CD8-positive, alpha-beta memory T cell (primary cell): ENCODE data around the gene USP5. TPM values are rescaled to one million over a fixed set of nuclear protein-coding genes. Genes with fewer than 3 reads are reported as not detected.

Experiments
- CTCF ChIA-PET: fragments of 350-600 bp; sonication (Branson Sonifier 250); formaldehyde crosslinking; loops from one replicate; lab custom pipeline; 2021; ENCODE audit warnings: antibody characterized with exemption; lab: Charles Lee
- POLR2A ChIA-PET: fragments of 350-600 bp; sonication (Branson Sonifier 250); formaldehyde crosslinking; loops from one replicate; lab custom pipeline; 2021; ENCODE audit warnings: antibody characterized with exemption; lab: Charles Lee
- DNase-seq, 5 donors: peaks; one replicate each; pipeline versions ENCODE4 v3.0.0 to v3.0.0-alpha.2; 2020 to 2022; ENCODE audit warnings: mixed read lengths in 1 of 5
- H3K27ac ChIP-seq: one replicate; pipeline ENCODE4 v1.7.0; 2013; ENCODE audit warnings: low read depth, mild to moderate bottlenecking, low read length, moderate library complexity
- H3K27me3 ChIP-seq: 2 replicates; pipeline ENCODE4 v1.7.0; 2013; ENCODE audit warnings: low read length, mild to moderate bottlenecking; ENCODE audit not compliant: insufficient read depth, poor library complexity, severe bottlenecking
- H3K36me3 ChIP-seq: 2 replicates; pipeline ENCODE4 v1.7.0; 2013; ENCODE audit warnings: mild to moderate bottlenecking, low read length, moderate library complexity; ENCODE audit not compliant: insufficient read depth
- H3K4me1 ChIP-seq: 2 replicates; pipeline ENCODE4 v1.7.0; 2013; ENCODE audit warnings: mild to moderate bottlenecking, low read length, moderate library complexity; ENCODE audit not compliant: insufficient read depth
- H3K4me3 ChIP-seq: 2 replicates; pipeline ENCODE4 v1.7.0; 2013; ENCODE audit warnings: mild to moderate bottlenecking, low read length
- H3K9me3 ChIP-seq: 2 replicates; pipeline ENCODE4 v1.7.0; 2013; ENCODE audit warnings: mild to moderate bottlenecking, low read length
- H3K27ac Mint-ChIP-seq, 8 donors: one replicate each; pipeline ENCODE4 v1.8.0; 2020 to 2021; ENCODE audit warnings: mixed read lengths in 8 of 8, mild to moderate bottlenecking in 6 of 8, inconsistent platforms in 3 of 8, moderate library complexity in 3 of 8
- H3K27me3 Mint-ChIP-seq, 2 donors: one replicate each; pipeline ENCODE4 v1.8.0; 2020 to 2021; ENCODE audit warnings: mixed read lengths in 2 of 2, mild to moderate bottlenecking in 1 of 2, moderate library complexity in 1 of 2
- H3K36me3 Mint-ChIP-seq, 3 donors: one replicate each; pipeline ENCODE4 v1.8.0; 2020 to 2021; ENCODE audit warnings: mixed read lengths in 3 of 3, inconsistent platforms in 1 of 3, mild to moderate bottlenecking in 1 of 3
- H3K4me1 Mint-ChIP-seq, 3 donors: one replicate each; pipeline ENCODE4 v1.8.0; 2020 to 2021; ENCODE audit warnings: mixed read lengths in 3 of 3, inconsistent platforms in 1 of 3, mild to moderate bottlenecking in 1 of 3
- H3K4me3 Mint-ChIP-seq, 7 donors: one replicate each; pipeline ENCODE4 v1.8.0; 2020 to 2021; ENCODE audit warnings: mixed read lengths in 7 of 7, mild to moderate bottlenecking in 6 of 7, moderate library complexity in 4 of 7, inconsistent platforms in 2 of 7
- H3K9me3 Mint-ChIP-seq, 5 donors: one replicate each; pipeline ENCODE4 v1.8.0; 2020 to 2022; ENCODE audit warnings: mixed read lengths in 5 of 5, mild to moderate bottlenecking in 3 of 5, moderate library complexity in 2 of 5, inconsistent platforms in 1 of 5
- polyA plus RNA-seq: library from polyadenylated mRNA; unstranded; fragments of 300-500 nt; fragmentation: Illumina TruSeq; gene quantifications from one replicate; pipeline ENCODE4 v1.2.3, GENCODE V29; 2021
- total RNA-seq, 2 experiments: library from RNA; stranded (reverse); gene quantifications; one replicate each; pipeline ENCODE4 v1.2.3, GENCODE V29; 2021

Gene USP5
- 100 to 1,000 TPM; 154 TPM for total RNA-seq
- 49.7 TPM for polyA plus RNA-seq

DNA sequence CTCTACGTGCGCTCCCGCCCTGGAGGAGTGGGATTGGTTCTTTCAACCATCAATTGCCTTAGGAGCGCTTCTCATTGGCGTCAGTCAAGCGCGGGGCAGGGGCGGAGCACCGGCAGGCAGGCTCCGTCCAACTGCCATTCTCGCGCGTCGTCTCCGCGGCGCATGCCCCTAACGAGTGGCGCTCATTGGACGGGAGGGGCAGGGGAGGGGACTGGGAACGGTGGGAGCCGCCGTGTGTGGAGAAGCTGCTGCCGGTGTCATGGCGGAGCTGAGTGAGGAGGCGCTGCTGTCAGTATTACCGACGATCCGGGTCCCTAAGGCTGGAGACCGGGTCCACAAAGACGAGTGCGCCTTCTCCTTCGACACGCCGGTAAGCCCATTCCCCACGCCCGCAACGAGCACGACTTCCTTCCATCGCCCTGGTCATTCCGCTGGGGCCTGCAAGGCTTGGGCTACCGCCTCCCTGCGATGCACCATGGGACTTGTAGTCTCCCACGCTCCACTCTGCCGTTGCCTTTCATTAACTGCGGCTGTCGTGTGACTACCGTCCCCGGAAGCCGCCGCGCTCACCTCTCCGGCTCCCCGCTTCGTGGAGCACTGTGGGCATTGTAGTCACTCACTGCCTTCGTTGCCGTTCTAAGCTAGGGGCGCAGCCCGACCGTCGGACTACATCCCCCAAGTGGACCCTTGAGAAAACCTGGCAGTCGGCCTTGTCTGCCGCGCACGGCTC is at the start of gene USP5:
Gene USP5, plus strand, starts transcription at position 230 of the 730 bp plus-strand sequence. Its CDS starts 30 bp downstream, at position 260.
- Histone ChIP-seq H3K9me3 (no peaks in the 10 kb centered on the region), H3K4me3 (peak within 1 kb of the TSS; percentile 97), H3K36me3 (peaks cover 15% of the 10 kb centered on the region), H3K27ac (peak within 1 kb of the TSS; percentile 77), H3K27me3 (no peaks in the 10 kb centered on the region), H3K4me1 (peaks cover 18% of the 10 kb centered on the region)
- no peaks in the 10 kb centered on the region for H3K9me3 Mint-ChIP-seq
- ChIA-PET POLR2A (interaction anchor here (0.6 to 5.2 kb wide), 20 partner anchors 9 to 166 kb away, joined by 3 to 46 read pairs (median 6); partner anchors contain the start of genes C12orf57, COPS7A, ENO2 and LPCAT3), CTCF (interaction anchor here (0.9 to 12.8 kb wide), 19 partner anchors 9 to 261 kb away, joined by 3 to 128 read pairs (median 5); partner anchors contain the start of genes C12orf57, COPS7A, LPCAT3 and MLF2)
- peaks cover 0 to 35% (median under 1%) of the 10 kb centered on the region in 3 donors for H3K36me3 Mint-ChIP-seq
- peaks cover 20 to 38% (median 20%) of the 10 kb centered on the region in 3 donors for H3K4me1 Mint-ChIP-seq
- DNase-seq, result peak; percentile 97 to 99 (median 99)
- H3K4me3 Mint-ChIP-seq, result peak within 1 kb of the TSS; percentile 86 to 99 (median 94)
- peak within 1 kb of the TSS; percentile 99 to 100 (median 100) for H3K27ac Mint-ChIP-seq
- H3K27me3 Mint-ChIP-seq, result no peaks in the 10 kb centered on the region

DNA sequence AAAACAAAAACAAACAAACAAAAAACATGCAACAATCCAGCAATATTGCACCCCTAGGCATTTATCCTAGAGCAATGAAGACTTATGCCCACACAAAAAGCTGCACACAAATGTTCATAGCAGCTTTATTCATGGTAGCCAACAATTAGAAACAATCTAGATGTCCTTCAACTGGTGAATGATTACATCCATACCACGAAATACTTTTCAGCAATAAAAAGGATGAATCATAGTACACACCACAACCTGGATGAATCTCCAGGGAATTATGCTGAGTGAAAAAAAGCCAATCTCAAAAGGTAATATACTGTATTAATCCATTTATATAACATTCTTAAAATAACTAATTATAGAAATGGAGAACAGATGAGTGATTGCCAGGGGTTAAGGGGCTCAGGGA is 44.8 kb upstream of the USP5 start:
- H3K9me3 Mint-ChIP-seq, result no peaks in the 10 kb centered on the region
- H3K4me1 ChIP-seq, result no peaks in the 10 kb centered on the region
- no peaks in the 10 kb centered on the region for H3K36me3 ChIP-seq
- H3K27ac ChIP-seq, result no peak overlapping the region
- no peak overlapping the region for H3K27ac Mint-ChIP-seq
- no peaks in the 10 kb centered on the region for H3K4me1 Mint-ChIP-seq
- CTCF ChIA-PET, result interaction anchor here (1.5 kb wide), 1 partner anchor 28 kb away, joined by 3 read pairs; no protein-coding TSS in a partner anchor
- POLR2A ChIA-PET, result no interaction called here
- no peak overlapping the region for H3K4me3 ChIP-seq
- peaks cover 0 to 3% of the 10 kb centered on the region in 2 donors for H3K27me3 Mint-ChIP-seq
- no peaks in the 10 kb centered on the region for H3K9me3 ChIP-seq
- H3K4me3 Mint-ChIP-seq, result no peak overlapping the region
- no peaks in the 10 kb centered on the region for H3K36me3 Mint-ChIP-seq
- no peaks in the 10 kb centered on the region for H3K27me3 ChIP-seq
- DNase-seq, result no peak

GRCh38 chr12:6809056-6809455 is 42.9 kb upstream of the USP5 start:
- no peak for DNase-seq
- CTCF ChIA-PET, result interaction anchor here (1.2 kb wide), 1 partner anchor 27 kb away, joined by 3 read pairs; no protein-coding TSS in a partner anchor
- H3K4me1 Mint-ChIP-seq, result no peaks in the 10 kb centered on the region
- POLR2A ChIA-PET, result no interaction called here
- H3K9me3 Mint-ChIP-seq, result no peaks in the 10 kb centered on the region
- no peaks in the 10 kb centered on the region for H3K36me3 Mint-ChIP-seq
- H3K27me3 Mint-ChIP-seq, result peaks cover 3 to 7% of the 10 kb centered on the region in 2 donors
- no peaks in the 10 kb centered on the region for H3K4me1 ChIP-seq
- H3K27ac Mint-ChIP-seq, result no peak overlapping the region
- no peaks in the 10 kb centered on the region for H3K27me3 ChIP-seq
- no peak overlapping the region for H3K4me3 ChIP-seq
- H3K9me3 ChIP-seq, result no peaks in the 10 kb centered on the region
- H3K4me3 Mint-ChIP-seq, result no peak overlapping the region
- H3K36me3 ChIP-seq, result no peaks in the 10 kb centered on the region
- no peak overlapping the region for H3K27ac ChIP-seq

DNA sequence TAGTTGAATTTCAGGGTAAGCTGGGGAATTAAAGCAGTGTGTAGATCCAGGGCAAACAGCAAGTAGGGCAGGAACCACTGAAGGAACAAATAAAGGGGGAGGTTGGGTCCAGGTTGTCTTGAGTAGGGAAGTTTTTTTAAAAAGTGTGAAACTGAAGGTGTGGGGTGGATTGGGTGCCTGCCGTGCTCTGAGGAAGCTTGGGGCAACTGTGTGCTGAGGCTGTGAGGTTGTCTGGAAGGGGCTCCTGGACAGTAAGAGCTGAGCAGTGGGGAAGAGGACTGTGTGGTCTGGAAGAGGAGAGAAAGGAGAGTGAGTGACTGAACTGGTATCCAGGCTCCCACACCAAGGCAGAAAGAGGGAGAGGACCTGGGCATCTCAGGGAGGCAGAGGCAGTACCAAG is 41.2 kb upstream of the USP5 start:
- Histone ChIP-seq H3K4me3 (no peak overlapping the region), H3K36me3 (no peaks in the 10 kb centered on the region), H3K27me3 (no peaks in the 10 kb centered on the region), H3K4me1 (no peaks in the 10 kb centered on the region), H3K27ac (no peak overlapping the region), H3K9me3 (no peaks in the 10 kb centered on the region)
- H3K4me3 Mint-ChIP-seq, result no peak overlapping the region
- H3K36me3 Mint-ChIP-seq, result no peaks in the 10 kb centered on the region
- H3K9me3 Mint-ChIP-seq, result no peaks in the 10 kb centered on the region
- no peaks in the 10 kb centered on the region for H3K4me1 Mint-ChIP-seq
- H3K27me3 Mint-ChIP-seq, result peaks cover 3 to 10% of the 10 kb centered on the region in 2 donors
- POLR2A ChIA-PET, result interaction anchor here (0.7 kb wide), 1 partner anchor 308 kb away, joined by 5 read pairs; no protein-coding TSS in a partner anchor
- CTCF ChIA-PET, result interaction anchor here (0.6 kb wide), 1 partner anchor 14 kb away, joined by 3 read pairs; no protein-coding TSS in a partner anchor
- no peak for DNase-seq
- H3K27ac Mint-ChIP-seq, result peak overlapping the region in 2 of 8 donors; percentile 23 to 39

GRCh38 chr12:6813363-6813762 is 38.6 kb upstream of the USP5 start:
- Histone ChIP-seq H3K9me3 (no peaks in the 10 kb centered on the region), H3K36me3 (peaks cover 11% of the 10 kb centered on the region), H3K4me1 (no peaks in the 10 kb centered on the region), H3K4me3 (no peak overlapping the region), H3K27me3 (no peaks in the 10 kb centered on the region), H3K27ac (no peak overlapping the region)
- DNase-seq, result no peak
- no peaks in the 10 kb centered on the region for H3K4me1 Mint-ChIP-seq
- no peaks in the 10 kb centered on the region for H3K36me3 Mint-ChIP-seq
- no peak overlapping the region for H3K27ac Mint-ChIP-seq
- H3K9me3 Mint-ChIP-seq, result no peaks in the 10 kb centered on the region
- CTCF ChIA-PET, result interaction anchor here (0.7 to 1.5 kb wide), 3 partner anchors 20 to 59 kb away, joined by 3 read pairs; no protein-coding TSS in a partner anchor
- H3K27me3 Mint-ChIP-seq, result peaks cover 5 to 11% of the 10 kb centered on the region in 2 donors
- POLR2A ChIA-PET, result interaction anchor here (0.5 kb wide), 1 partner anchor 12 kb away, joined by 4 read pairs; no protein-coding TSS in a partner anchor
- H3K4me3 Mint-ChIP-seq, result no peak overlapping the region

- Histone ChIP-seq H3K4me3 (no peak overlapping the region), H3K27ac (no peak overlapping the region), H3K27me3 (no peaks in the 10 kb centered on the region), H3K9me3 (no peaks in the 10 kb centered on the region), H3K4me1 (peaks cover 8% of the 10 kb centered on the region), H3K36me3 (peaks cover 11% of the 10 kb centered on the region)
- Mint-ChIP-seq H3K4me1 (peaks cover 0 to 7% (median 7%) of the 10 kb centered on the region in 3 donors), H3K36me3 (no peaks in the 10 kb centered on the region), H3K27me3 (peaks cover 5 to 18% of the 10 kb centered on the region in 2 donors), H3K4me3 (no peak overlapping the region), H3K9me3 (no peaks in the 10 kb centered on the region), H3K27ac (peak overlapping the region in 1 of 8 donors; percentile 58)
- ChIA-PET POLR2A (no interaction called here), CTCF (interaction anchor here (1.0 kb wide), 1 partner anchor 10 kb away, joined by 6 read pairs; no protein-coding TSS in a partner anchor)
- no peak for DNase-seq
Observed at GRCh38 chr12:6816598-6816997, 35.4 kb upstream of the USP5 start.

- H3K4me3 Mint-ChIP-seq, result no peak overlapping the region
- H3K4me3 ChIP-seq, result no peak overlapping the region
- H3K27me3 Mint-ChIP-seq, result peaks cover 5 to 21% of the 10 kb centered on the region in 2 donors
- no peaks in the 10 kb centered on the region for H3K9me3 Mint-ChIP-seq
- no peak overlapping the region for H3K27ac Mint-ChIP-seq
- H3K9me3 ChIP-seq, result no peaks in the 10 kb centered on the region
- ChIA-PET POLR2A (no interaction called here), CTCF (interaction anchor here (1.0 kb wide), 1 partner anchor 9 kb away, joined by 6 read pairs; no protein-coding TSS in a partner anchor)
- peaks cover 11% of the 10 kb centered on the region for H3K36me3 ChIP-seq
- no peak for DNase-seq
- peaks cover 8% of the 10 kb centered on the region for H3K4me1 ChIP-seq
- H3K27ac ChIP-seq, result no peak overlapping the region
- peaks cover 0 to 10% (median 9%) of the 10 kb centered on the region in 3 donors for H3K4me1 Mint-ChIP-seq
- H3K27me3 ChIP-seq, result peaks cover 1% of the 10 kb centered on the region
- no peaks in the 10 kb centered on the region for H3K36me3 Mint-ChIP-seq
Observed at GRCh38 chr12:6817098-6817497, 34.9 kb upstream of the USP5 start.
